Lung (tissue), 12 donors: Measurements from ENCODE around the gene UBE2K. TPM values are rescaled to one million over a fixed set of nuclear protein-coding genes. Genes with fewer than 3 reads are reported as not detected.

Source experiments
- ATAC-seq: fragments of 200-7000 bp; cut with Tn5 transposase; one replicate; pipeline ENCODE4 v1.9.1; 2020; ENCODE audit warnings: moderate number of reproducible peaks; ENCODE audit not compliant: insufficient read depth, low FRiP score
- DNase-seq, 3 donors: peaks; one replicate each; pipeline ENCODE4 v3.0.0-alpha.2; 2013 to 2017
- H3K27ac ChIP-seq, 2 donors: one replicate each; pipeline ENCODE4 v1.5.1; 2013; ENCODE audit warnings: mild to moderate bottlenecking in 2 of 2, moderate library complexity in 2 of 2, control low read depth in 1 of 2, inconsistent platforms in 1 of 2, low read depth in 1 of 2, low read length in 1 of 2
- H3K27me3 ChIP-seq, 3 donors: one replicate each; pipeline ENCODE4 v1.5.1; 2013; ENCODE audit warnings: low read length in 2 of 3; ENCODE audit not compliant: control insufficient read depth in 3 of 3, insufficient read depth in 3 of 3
- H3K36me3 ChIP-seq, 4 donors: one replicate each; pipeline ENCODE4 v1.5.1; 2013; ENCODE audit warnings: low read length in 4 of 4, mild to moderate bottlenecking in 1 of 4, moderate library complexity in 1 of 4; ENCODE audit not compliant: control insufficient read depth in 4 of 4, insufficient read depth in 4 of 4
- H3K4me1 ChIP-seq, 5 donors: one replicate each; pipeline ENCODE4 v1.5.1; 2013; ENCODE audit warnings: low read length in 5 of 5, mild to moderate bottlenecking in 2 of 5, moderate library complexity in 1 of 5; ENCODE audit not compliant: control insufficient read depth in 5 of 5, insufficient read depth in 5 of 5
- H3K4me3 ChIP-seq: one replicate; pipeline ENCODE4 v1.5.1; 2013; ENCODE audit warnings: mild to moderate bottlenecking, control low read depth, moderate library complexity
- H3K9ac ChIP-seq, 2 donors: one replicate each; pipeline ENCODE4 v1.5.1; 2013; ENCODE audit warnings: low read length in 2 of 2, control low read depth in 1 of 2; ENCODE audit not compliant: insufficient read depth in 1 of 2
- H3K9me3 ChIP-seq, 4 donors: one replicate each; pipeline ENCODE4 v1.5.1; 2013; ENCODE audit warnings: low read length in 3 of 4, mild to moderate bottlenecking in 1 of 4, moderate library complexity in 1 of 4; ENCODE audit not compliant: control insufficient read depth in 4 of 4, insufficient read depth in 3 of 4
- WGBS, 2 donors: extraction: QIAGEN DNeasy Blood & Tissue Kit; methylation state at CpG; one replicate each; pipeline ENCODE4 v1.1.7; 2013; 5-methylcytosine and 5-hydroxymethylcytosine counted together
- polyA plus RNA-seq, 2 donors: library from polyadenylated mRNA; stranded (reverse); fragments of 200-250 nt; gene quantifications; one replicate each; pipeline ENCODE4 v1.2.1, GENCODE V29; 2013
- total RNA-seq, 2 donors: library from RNA; depleted of rRNA in 1 of 2; stranded (reverse); fragments of >200 nt in 1 of 2; gene quantifications; one replicate each; pipeline ENCODE4 v1.2.1, GENCODE V29; 2014 to 2021
- TF ChIP-seq, protein P1 (sequence below): IDR thresholded peaks from 2 replicates; pipeline ENCODE4 v1.5.1; 2012; ENCODE audit warnings: mild to moderate bottlenecking; ENCODE audit errors: control extremely low read depth, extremely low read depth
- donor health status: control.
- donor health status: control.
- donor health status: Bipolar disorder and iron deficiency.
- donor health status: healthy.
- donor health status: DM: yes; HTN: yes; CAD: no.

UBE2K gene
- total and polyA plus RNA-seq, 4 donors = 32.1 to 54.6 (median 35.0) TPM

DNA sequence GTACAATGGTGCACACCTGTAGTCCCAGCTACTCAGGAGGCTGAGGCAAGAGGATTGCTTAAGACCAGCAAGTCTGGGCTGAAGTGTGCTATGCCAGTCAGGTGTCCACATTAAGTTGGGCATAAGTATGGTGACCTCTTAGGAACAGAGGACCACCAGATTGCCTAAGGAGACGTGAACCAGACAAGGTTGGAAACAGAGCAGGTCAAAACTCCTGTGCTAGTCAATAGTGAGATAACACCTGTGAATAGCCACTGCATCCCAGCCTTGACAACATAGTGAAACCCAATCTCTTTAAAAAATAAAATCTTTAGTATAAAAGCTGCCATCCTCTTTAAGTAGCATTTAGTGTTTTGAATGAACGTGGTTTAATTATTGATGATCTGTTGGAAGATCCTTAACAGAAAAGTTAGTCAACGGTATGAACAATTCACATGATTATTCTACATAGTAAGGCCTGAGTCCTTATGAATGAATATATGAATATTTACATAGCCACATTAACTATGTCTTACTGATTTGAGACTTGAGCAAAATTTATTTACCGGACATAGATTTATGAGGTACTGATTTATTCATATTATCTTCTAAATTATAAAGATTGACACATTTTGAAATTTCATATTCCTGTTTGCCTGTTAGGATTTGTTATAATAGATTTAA lies 63.2 kb downstream of the UBE2K start:
- ATAC-seq (no peak), DNase-seq (no peak)
- Histone ChIP-seq H3K4me3 (no peak overlapping the region), H3K36me3 (peaks cover 12 to 34% (median 22%) of the 10 kb centered on the region in 4 donors), H3K9me3 (no peaks in the 10 kb centered on the region), H3K9ac (no peak overlapping the region), H3K27ac (no peak overlapping the region), H3K27me3 (no peaks in the 10 kb centered on the region), H3K4me1 (no peaks in the 10 kb centered on the region)
- TF ChIP-seq, protein P1, sequence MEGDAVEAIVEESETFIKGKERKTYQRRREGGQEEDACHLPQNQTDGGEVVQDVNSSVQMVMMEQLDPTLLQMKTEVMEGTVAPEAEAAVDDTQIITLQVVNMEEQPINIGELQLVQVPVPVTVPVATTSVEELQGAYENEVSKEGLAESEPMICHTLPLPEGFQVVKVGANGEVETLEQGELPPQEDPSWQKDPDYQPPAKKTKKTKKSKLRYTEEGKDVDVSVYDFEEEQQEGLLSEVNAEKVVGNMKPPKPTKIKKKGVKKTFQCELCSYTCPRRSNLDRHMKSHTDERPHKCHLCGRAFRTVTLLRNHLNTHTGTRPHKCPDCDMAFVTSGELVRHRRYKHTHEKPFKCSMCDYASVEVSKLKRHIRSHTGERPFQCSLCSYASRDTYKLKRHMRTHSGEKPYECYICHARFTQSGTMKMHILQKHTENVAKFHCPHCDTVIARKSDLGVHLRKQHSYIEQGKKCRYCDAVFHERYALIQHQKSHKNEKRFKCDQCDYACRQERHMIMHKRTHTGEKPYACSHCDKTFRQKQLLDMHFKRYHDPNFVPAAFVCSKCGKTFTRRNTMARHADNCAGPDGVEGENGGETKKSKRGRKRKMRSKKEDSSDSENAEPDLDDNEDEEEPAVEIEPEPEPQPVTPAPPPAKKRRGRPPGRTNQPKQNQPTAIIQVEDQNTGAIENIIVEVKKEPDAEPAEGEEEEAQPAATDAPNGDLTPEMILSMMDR = no peak
- WGBS, 2 donors = 88 to 89% methylated on average over 4 of the region's 4 CpGs

DNA sequence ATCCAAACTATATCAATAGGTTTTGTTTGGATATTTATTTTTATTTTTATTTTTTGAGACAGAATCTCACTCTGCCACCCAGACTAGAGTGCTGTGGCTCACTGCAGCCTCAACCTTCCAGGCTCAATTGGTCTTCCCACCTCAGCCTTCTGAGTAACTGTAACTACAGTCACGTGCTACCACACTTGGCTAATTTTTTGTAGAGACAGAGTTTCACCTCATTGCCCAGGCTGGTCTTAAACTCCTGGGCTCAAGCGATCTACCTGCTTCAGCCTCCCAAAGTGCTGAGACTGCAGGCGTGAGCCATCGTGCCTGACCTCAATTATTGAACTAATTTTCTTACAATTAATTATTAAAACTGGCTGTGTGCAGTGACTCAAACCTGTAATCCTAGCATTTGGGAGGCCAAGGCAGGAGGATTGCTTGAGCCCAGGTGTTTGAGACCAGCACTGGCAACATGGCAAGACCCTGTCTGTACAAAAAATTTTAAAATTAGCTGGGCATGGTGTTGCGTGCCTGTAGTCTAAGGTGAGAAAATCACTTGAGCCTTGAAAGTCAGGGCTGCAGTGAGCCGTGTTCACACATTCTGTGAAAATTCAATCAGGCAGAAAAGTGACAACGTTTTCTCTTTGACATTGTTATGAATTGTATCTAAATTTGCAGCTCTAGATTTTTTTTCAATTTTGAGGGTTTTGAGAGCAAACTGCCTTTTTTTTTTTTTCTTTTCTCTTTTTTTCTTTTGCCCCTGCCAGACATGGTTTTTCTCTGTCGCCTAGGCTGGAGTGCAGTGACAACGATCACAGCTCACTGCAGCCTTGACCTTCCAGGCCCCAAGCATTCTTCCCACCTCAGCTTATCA lies 66.0 kb downstream of the UBE2K start:
- 94 to 95% methylated on average over 9 of the region's 9 CpGs for WGBS, 2 donors
- H3K36me3 ChIP-seq = peaks cover 8 to 26% (median 16%) of the 10 kb centered on the region in 4 donors
- TF ChIP-seq, protein P1 = no peak
- DNase-seq (no peak), ATAC-seq (no peak)
- no peaks in the 10 kb centered on the region for H3K27me3 ChIP-seq
- no peaks in the 10 kb centered on the region for H3K4me1 ChIP-seq
- H3K27ac ChIP-seq = no peak overlapping the region
- H3K9ac ChIP-seq = no peak overlapping the region
- H3K9me3 ChIP-seq = no peaks in the 10 kb centered on the region
- H3K4me3 ChIP-seq = no peak overlapping the region

- H3K9me3 ChIP-seq = no peaks in the 10 kb centered on the region
- TF ChIP-seq, protein P1 = no peak
- 96% methylated on average over 25 of the region's 25 CpGs for WGBS, 2 donors
- peaks cover 0 to 5% (median 0%) of the 10 kb centered on the region in 5 donors for H3K4me1 ChIP-seq
- H3K9ac ChIP-seq = no peak overlapping the region
- DNase-seq = no peak
- H3K27ac ChIP-seq = no peak overlapping the region
- H3K4me3 ChIP-seq = no peak overlapping the region
- ATAC-seq = no peak
- H3K36me3 ChIP-seq = peaks cover 2 to 22% (median 12%) of the 10 kb centered on the region in 4 donors
- no peaks in the 10 kb centered on the region for H3K27me3 ChIP-seq
These were observed 72.1 kb downstream of the UBE2K start for GRCh38 chr4:39770005-39770404.
